Breast epithelium (tissue), 3 donors: Measurements from ENCODE around the gene B4GALT6.

Experiments used
- CTCF ChIP-seq, 3 donors: fragments of 450-650 bp; IDR thresholded peaks; one replicate each; pipeline ENCODE4 v1.5.1; 2016 to 2017; ENCODE audit warnings: antibody characterized with exemption in 3 of 3, mild to moderate bottlenecking in 3 of 3, moderate library complexity in 3 of 3
- POLR2AphosphoS5 ChIP-seq, 3 donors: sonication (generic); formaldehyde crosslinking; IDR thresholded peaks; one replicate each; pipeline ENCODE4 v1.6.1; 2017; ENCODE audit warnings: antibody characterized with exemption in 3 of 3

GRCh38 chr18:31649449-31649848 lies 34.9 kb downstream of the B4GALT6 start:
- TF ChIP-seq CTCF (IDR thresholded peaks at IDR 0.05) = no peak
- no peak for TF ChIP-seq POLR2AphosphoS5 (IDR thresholded peaks at IDR 0.05)
